ENCODE results near the gene PSKH1. TPM values are rescaled to one million over a fixed set of nuclear protein-coding genes. Genes with fewer than 3 reads are reported as not detected.

The PSKH1 gene
- total and polyA plus RNA-seq, 2 experiments from 2014 or later = 11.5 to 23.6 TPM

DNA sequence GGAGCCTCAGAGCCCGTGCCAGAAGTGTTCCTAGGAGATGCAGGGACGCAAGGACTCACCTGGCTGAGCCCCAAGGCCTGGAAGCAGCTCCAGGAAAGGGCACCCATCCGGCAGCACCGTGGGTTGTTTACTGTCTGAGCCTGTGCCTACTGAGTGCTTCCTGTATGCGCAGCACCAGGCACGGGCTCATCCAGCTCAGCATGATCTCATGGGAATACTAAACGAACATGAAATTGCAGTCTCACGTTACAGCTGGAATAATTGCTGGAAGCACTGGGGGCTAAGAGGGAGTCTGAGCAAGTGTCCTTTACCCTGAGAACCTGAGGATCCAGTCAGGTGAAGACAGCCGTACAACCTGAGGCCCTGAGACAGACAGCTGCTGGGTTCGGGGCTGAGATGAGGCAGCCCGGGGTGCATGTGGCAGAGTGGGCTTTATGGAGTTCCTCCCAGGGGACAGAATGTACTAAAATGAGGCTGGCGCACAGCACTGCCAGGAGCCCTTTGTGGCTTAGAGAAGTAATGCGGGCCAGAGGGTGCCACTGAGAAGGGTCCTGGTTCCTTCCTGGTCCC, 33.2 kb downstream of the PSKH1 start:
- H3K79me2 ChIP-seq (ENCODE audit: insufficient read depth) = peaks cover 23% of the 10 kb centered on the region
- no peaks in the 10 kb centered on the region for H3K9me2 ChIP-seq (ENCODE audit: insufficient read depth)
- no peak for TF ChIP-seq EZH2phosphoT487 (IDR thresholded peaks at IDR 0.05; ENCODE audit: insufficient read depth, low read depth)
- no peak for TF ChIP-seq EZH2 (IDR thresholded peaks at IDR 0.05; ENCODE audit: insufficient read depth, poor library complexity, severe bottlenecking)
- H3K27me3 ChIP-seq (replicated peaks; ENCODE audit: insufficient read depth) = no peaks in the 10 kb centered on the region
- no peak overlapping the region for H3K4me2 ChIP-seq (ENCODE audit: unreplicated experiment)
- no peak overlapping the region for H3K9ac ChIP-seq
- H3K9me3 ChIP-seq (ENCODE audit: low read depth) = no peaks in the 10 kb centered on the region
- 65 to 70% methylated on average over 13 of the region's 13 CpGs for WGBS, 2 experiments (ENCODE audit: low coverage in 1 of 2, low lambda C conversion rate in 2 of 2, missing lambda C conversion rate in 2 of 2)
- no peak for DNase-seq
- no peaks in the 10 kb centered on the region for H3F3A ChIP-seq (ENCODE audit: insufficient read depth)
- H3K4me3 ChIP-seq = no peak overlapping the region
- H2AFZ ChIP-seq = no peak overlapping the region
- in situ Hi-C loops (cut with MboI) = loop anchor here (10.0 kb wide), 1 partner anchor 111 kb away; no protein-coding TSS in a partner anchor
- H4K20me1 ChIP-seq (ENCODE audit: insufficient read depth) = no peaks in the 10 kb centered on the region
- H3K36me3 ChIP-seq (ENCODE audit: low read depth) = no peaks in the 10 kb centered on the region
- no peaks in the 10 kb centered on the region for H3K4me1 ChIP-seq (ENCODE audit: insufficient read depth)
- H3K27ac ChIP-seq = no peak overlapping the region

- no peaks in the 10 kb centered on the region for H3K36me3 ChIP-seq (ENCODE audit: low read depth)
- no peak overlapping the region for H3K9ac ChIP-seq
- H3K79me2 ChIP-seq (ENCODE audit: insufficient read depth) = peaks cover 12% of the 10 kb centered on the region
- no peaks in the 10 kb centered on the region for H3K9me3 ChIP-seq (ENCODE audit: low read depth)
- in situ Hi-C loops (cut with MboI) = loop anchor here (10.0 kb wide), 1 partner anchor 113 kb away; no protein-coding TSS in a partner anchor
- no peaks in the 10 kb centered on the region for H3K9me2 ChIP-seq (ENCODE audit: insufficient read depth)
- H3K4me1 ChIP-seq (ENCODE audit: insufficient read depth) = no peaks in the 10 kb centered on the region
- no peak overlapping the region for H3K4me2 ChIP-seq (ENCODE audit: unreplicated experiment)
- H3K27ac ChIP-seq = no peak overlapping the region
- no peaks in the 10 kb centered on the region for H3K27me3 ChIP-seq (replicated peaks; ENCODE audit: insufficient read depth)
- TF ChIP-seq EZH2 (IDR thresholded peaks at IDR 0.05; ENCODE audit: insufficient read depth, poor library complexity, severe bottlenecking) (no peak), EZH2phosphoT487 (IDR thresholded peaks at IDR 0.05; ENCODE audit: insufficient read depth, low read depth) (no peak)
- no peak overlapping the region for H2AFZ ChIP-seq
- 92% methylated on average over 22 of the region's 22 CpGs for WGBS, 2 experiments (ENCODE audit: low coverage in 1 of 2, low lambda C conversion rate in 2 of 2, missing lambda C conversion rate in 2 of 2)
- no peaks in the 10 kb centered on the region for H3F3A ChIP-seq (ENCODE audit: insufficient read depth)
- H4K20me1 ChIP-seq (ENCODE audit: insufficient read depth) = no peaks in the 10 kb centered on the region
- no peak for DNase-seq
- H3K4me3 ChIP-seq = no peak overlapping the region
Measured at GRCh38 chr16:67927131-67927941, 34.3 kb downstream of the PSKH1 start.

DNA sequence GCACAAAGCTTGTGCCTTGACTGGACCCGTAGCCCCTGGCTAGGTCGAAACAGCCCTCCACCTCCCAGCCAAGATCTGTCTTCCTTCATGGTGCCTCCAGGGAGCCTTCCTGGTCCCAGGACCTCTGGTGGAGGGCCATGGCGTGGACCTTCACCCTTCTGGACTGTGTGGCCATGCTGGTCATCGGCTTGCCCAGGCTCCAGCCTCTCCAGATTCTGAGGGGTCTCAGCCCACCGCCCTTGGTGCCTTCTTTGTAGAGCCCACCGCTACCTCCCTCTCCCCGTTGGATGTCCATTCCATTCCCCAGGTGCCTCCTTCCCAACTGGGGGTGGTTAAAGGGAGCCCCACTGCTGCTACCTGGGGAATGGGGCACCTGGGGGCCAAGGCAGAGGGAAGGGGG, 35.1 kb downstream of the PSKH1 start:
- Histone ChIP-seq H3K9me2 (ENCODE audit: insufficient read depth) (no peaks in the 10 kb centered on the region), H4K20me1 (ENCODE audit: insufficient read depth) (no peaks in the 10 kb centered on the region), H3K79me2 (ENCODE audit: insufficient read depth) (peaks cover 8% of the 10 kb centered on the region; the same call in 1 of the 2 replicates), H2AFZ (no peak overlapping the region), H3K4me3 (no peak overlapping the region), H3K27ac (no peak overlapping the region), H3K36me3 (ENCODE audit: low read depth) (no peaks in the 10 kb centered on the region), H3K9me3 (ENCODE audit: low read depth) (no peaks in the 10 kb centered on the region), H3K9ac (no peak overlapping the region), H3F3A (ENCODE audit: insufficient read depth) (no peaks in the 10 kb centered on the region), H3K4me1 (ENCODE audit: insufficient read depth) (no peaks in the 10 kb centered on the region), H3K27me3 (replicated peaks; ENCODE audit: insufficient read depth) (no peaks in the 10 kb centered on the region), H3K4me2 (ENCODE audit: unreplicated experiment) (no peak overlapping the region)
- in situ Hi-C loops (cut with MboI) = loop anchor here (10.0 kb wide), 1 partner anchor 113 kb away; no protein-coding TSS in a partner anchor
- WGBS, 2 experiments (ENCODE audit: low coverage in 1 of 2, low lambda C conversion rate in 2 of 2, missing lambda C conversion rate in 2 of 2) = 55 to 60% methylated on average over 7 of the region's 7 CpGs
- no peak for DNase-seq
- TF ChIP-seq EZH2phosphoT487 (IDR thresholded peaks at IDR 0.05; ENCODE audit: insufficient read depth, low read depth) = no peak
- no peak for TF ChIP-seq EZH2 (IDR thresholded peaks at IDR 0.05; ENCODE audit: insufficient read depth, poor library complexity, severe bottlenecking)

GRCh38 chr16:67928561-67929364, 35.7 kb downstream of the PSKH1 start:
- 27 to 36% methylated on average over 15 to 16 of the region's 16 CpGs for whole genome bisulfite sequencing, 2 experiments (ENCODE audit: low coverage in 1 of 2, low lambda C conversion rate in 2 of 2, missing lambda C conversion rate in 2 of 2)
- peak; percentile 78 for DNase-seq
- in situ Hi-C loops (cut with MboI) = loop anchor here (10.0 kb wide), 1 partner anchor 114 kb away; no protein-coding TSS in a partner anchor
- no peaks in the 10 kb centered on the region for H3K36me3 ChIP-seq (ENCODE audit: low read depth)
- H3K4me3 ChIP-seq = no peak overlapping the region
- H3K9ac ChIP-seq = no peak overlapping the region
- H3K27ac ChIP-seq = no peak overlapping the region
- TF ChIP-seq EZH2 (IDR thresholded peaks at IDR 0.05; ENCODE audit: insufficient read depth, poor library complexity, severe bottlenecking) = no peak
- no peak for TF ChIP-seq EZH2phosphoT487 (IDR thresholded peaks at IDR 0.05; ENCODE audit: insufficient read depth, low read depth)
- H3K27me3 ChIP-seq (replicated peaks; ENCODE audit: insufficient read depth) = no peaks in the 10 kb centered on the region
- peaks cover 8% of the 10 kb centered on the region; the same call in 1 of the 2 replicates for H3K79me2 ChIP-seq (ENCODE audit: insufficient read depth)
- H4K20me1 ChIP-seq (ENCODE audit: insufficient read depth) = no peaks in the 10 kb centered on the region
- H3K9me2 ChIP-seq (ENCODE audit: insufficient read depth) = no peaks in the 10 kb centered on the region
- H2AFZ ChIP-seq = no peak overlapping the region
- H3F3A ChIP-seq (ENCODE audit: insufficient read depth) = no peaks in the 10 kb centered on the region
- no peaks in the 10 kb centered on the region for H3K9me3 ChIP-seq (ENCODE audit: low read depth)
- no peak overlapping the region for H3K4me2 ChIP-seq (ENCODE audit: unreplicated experiment)
- H3K4me1 ChIP-seq (ENCODE audit: insufficient read depth) = no peaks in the 10 kb centered on the region
